ENCODE measurements around the gene CAPN5.

The CAPN5 gene

DNA sequence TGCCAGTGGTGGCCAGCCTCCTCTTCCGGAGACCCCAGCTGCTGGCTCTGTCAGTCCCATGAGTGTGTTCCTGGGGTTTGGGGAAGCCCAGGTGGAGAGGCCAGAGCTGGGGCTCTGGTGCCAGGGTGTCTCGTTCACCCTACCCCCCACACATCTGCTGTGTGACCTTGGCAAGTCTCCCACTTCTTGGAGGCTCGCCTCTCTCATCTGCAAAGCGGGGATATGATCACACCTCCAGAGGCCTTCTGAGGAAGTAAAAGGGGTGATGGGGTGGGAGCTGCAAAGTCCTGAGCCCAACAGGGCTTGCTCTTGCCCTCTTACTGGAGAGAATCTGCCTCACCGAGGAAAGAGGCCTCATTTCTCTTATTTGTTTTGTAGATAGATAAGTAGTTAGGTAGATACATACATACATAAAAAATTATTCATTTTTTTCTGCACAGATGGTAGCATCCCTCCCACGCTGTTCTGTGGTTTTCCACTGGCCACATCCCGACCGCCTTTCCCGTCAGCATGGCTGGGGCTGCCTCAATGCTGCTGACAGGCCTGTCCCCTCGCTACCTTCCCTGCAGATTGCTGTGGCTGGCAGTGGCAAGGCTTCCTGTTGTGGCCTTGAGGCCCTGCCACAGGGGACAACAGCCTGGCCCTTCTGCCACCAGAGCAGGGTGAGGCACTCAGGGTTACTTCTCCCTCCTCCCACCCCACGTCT, 85.2 kb downstream of the CAPN5 start:
- no peaks in the 10 kb centered on the region for H3K9me2 ChIP-seq (replicated peaks; ENCODE audit: control insufficient read depth, low read length)
- no peaks in the 10 kb centered on the region for H3K36me3 ChIP-seq (ENCODE audit: control insufficient read depth, low read length)
- no peak overlapping the region for H3K27ac ChIP-seq (ENCODE audit: low read depth, low read length)
- H3K79me2 ChIP-seq (ENCODE audit: control insufficient read depth, low read length): no peaks in the 10 kb centered on the region
- H3F3A ChIP-seq (ENCODE audit: control insufficient read depth, insufficient read depth): no peaks in the 10 kb centered on the region
- no peak for TF ChIP-seq EZH2phosphoT487 (IDR thresholded peaks at IDR 0.05; ENCODE audit: borderline replicate concordance, low read length)
- TF ChIP-seq, protein P1, sequence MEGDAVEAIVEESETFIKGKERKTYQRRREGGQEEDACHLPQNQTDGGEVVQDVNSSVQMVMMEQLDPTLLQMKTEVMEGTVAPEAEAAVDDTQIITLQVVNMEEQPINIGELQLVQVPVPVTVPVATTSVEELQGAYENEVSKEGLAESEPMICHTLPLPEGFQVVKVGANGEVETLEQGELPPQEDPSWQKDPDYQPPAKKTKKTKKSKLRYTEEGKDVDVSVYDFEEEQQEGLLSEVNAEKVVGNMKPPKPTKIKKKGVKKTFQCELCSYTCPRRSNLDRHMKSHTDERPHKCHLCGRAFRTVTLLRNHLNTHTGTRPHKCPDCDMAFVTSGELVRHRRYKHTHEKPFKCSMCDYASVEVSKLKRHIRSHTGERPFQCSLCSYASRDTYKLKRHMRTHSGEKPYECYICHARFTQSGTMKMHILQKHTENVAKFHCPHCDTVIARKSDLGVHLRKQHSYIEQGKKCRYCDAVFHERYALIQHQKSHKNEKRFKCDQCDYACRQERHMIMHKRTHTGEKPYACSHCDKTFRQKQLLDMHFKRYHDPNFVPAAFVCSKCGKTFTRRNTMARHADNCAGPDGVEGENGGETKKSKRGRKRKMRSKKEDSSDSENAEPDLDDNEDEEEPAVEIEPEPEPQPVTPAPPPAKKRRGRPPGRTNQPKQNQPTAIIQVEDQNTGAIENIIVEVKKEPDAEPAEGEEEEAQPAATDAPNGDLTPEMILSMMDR (IDR thresholded peaks at IDR 0.05; ENCODE audit: low read depth, low read length, poor library complexity, severe bottlenecking): no peak
- no peaks in the 10 kb centered on the region for H4K20me1 ChIP-seq (ENCODE audit: control insufficient read depth, insufficient read depth, low read depth, low read length)
- H3K4me3 ChIP-seq (ENCODE audit: low read length): no peak overlapping the region
- H3K9me3 ChIP-seq (ENCODE audit: control insufficient read depth, insufficient read depth, low read length): no peaks in the 10 kb centered on the region
- H3K27me3 ChIP-seq (ENCODE audit: control insufficient read depth, low read length): peaks cover 10% of the 10 kb centered on the region
- H3K4me2 ChIP-seq (ENCODE audit: low read length): no peak overlapping the region
- H3K4me1 ChIP-seq (ENCODE audit: control insufficient read depth, low read length): no peaks in the 10 kb centered on the region

DNA sequence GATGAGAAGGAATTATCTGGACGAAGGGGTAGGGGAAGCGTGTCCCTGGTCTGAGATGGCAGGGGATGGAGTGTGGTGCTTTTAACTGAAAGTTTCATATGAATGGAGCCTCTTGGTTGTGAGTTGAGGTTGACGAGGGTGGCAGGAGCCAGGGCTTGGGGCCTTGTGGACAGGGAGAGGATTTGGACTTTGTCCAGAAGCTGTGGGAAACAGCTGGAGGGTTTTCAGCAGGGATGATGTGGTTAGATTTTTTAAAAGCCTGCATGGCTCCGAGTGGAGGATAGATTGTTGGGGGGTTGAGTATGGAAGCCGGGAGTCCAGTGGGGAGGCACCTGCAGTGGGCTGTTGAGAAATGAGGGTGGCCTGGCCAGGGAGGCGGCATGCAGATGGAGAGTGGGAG, 86.1 kb downstream of the CAPN5 start:
- no peaks in the 10 kb centered on the region for H3K36me3 ChIP-seq (ENCODE audit: control insufficient read depth, low read length)
- no peaks in the 10 kb centered on the region for H3K9me2 ChIP-seq (replicated peaks; ENCODE audit: control insufficient read depth, low read length)
- no peaks in the 10 kb centered on the region for H3F3A ChIP-seq (ENCODE audit: control insufficient read depth, insufficient read depth)
- H3K4me2 ChIP-seq (ENCODE audit: low read length): no peak overlapping the region
- no peaks in the 10 kb centered on the region for H3K9me3 ChIP-seq (ENCODE audit: control insufficient read depth, insufficient read depth, low read length)
- H3K27ac ChIP-seq (ENCODE audit: low read depth, low read length): no peak overlapping the region
- H3K27me3 ChIP-seq (ENCODE audit: control insufficient read depth, low read length): peaks cover 4% of the 10 kb centered on the region; the same call in 1 of the 2 replicates
- H3K4me3 ChIP-seq (ENCODE audit: low read length): no peak overlapping the region
- H3K4me1 ChIP-seq (ENCODE audit: control insufficient read depth, low read length): no peaks in the 10 kb centered on the region
- no peak for TF ChIP-seq EZH2phosphoT487 (IDR thresholded peaks at IDR 0.05; ENCODE audit: borderline replicate concordance, low read length)
- TF ChIP-seq, protein P1 (IDR thresholded peaks at IDR 0.05; ENCODE audit: low read depth, low read length, poor library complexity, severe bottlenecking): no peak
- H4K20me1 ChIP-seq (ENCODE audit: control insufficient read depth, insufficient read depth, low read depth, low read length): no peaks in the 10 kb centered on the region
- H3K79me2 ChIP-seq (ENCODE audit: control insufficient read depth, low read length): no peaks in the 10 kb centered on the region

DNA sequence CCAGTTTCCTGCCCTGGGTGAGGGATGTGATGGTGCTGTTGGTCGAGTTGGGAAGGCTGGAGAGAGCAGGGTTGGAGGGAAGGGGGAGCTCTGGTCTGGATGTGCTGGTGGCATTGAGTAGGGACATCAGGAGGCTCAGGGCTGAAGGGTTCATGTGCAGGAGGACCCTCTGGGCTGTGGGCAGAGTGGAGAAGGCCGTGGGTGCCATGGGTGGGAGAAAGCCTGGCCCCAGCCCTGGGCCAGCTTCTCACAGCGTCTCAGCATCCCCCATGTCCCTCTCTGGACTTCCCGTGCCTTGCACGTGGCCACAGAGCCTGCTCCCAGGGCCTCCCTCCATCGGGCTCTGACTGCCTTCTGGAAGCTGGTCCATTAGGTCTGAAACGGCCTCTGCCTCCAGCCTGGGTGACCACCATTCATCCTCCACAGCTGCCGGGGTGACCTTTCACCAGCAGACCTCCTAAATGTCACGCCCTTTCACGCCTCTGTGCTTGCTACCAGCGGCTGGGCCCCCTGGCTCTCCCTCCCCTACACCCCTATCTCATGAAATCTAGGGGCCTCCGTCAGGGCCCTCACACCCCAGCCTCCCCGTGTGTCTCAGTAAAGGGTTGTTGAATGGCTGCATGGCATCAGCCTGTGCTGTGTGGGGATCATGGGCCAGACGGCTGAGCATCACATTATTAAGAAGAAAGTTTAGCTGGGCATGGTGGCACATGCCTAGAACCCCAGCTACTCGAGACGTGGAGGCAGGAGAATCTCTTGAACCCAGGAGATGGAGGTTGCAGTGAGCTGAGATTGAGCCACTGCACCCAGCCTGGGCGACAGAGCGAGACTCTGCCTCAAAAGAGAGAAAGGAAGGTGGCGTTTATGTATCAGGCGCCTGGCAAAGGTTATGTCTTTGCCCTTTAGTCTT, 86.8 kb downstream of the CAPN5 start:
- Histone ChIP-seq H3K4me2 (ENCODE audit: low read length) (no peak overlapping the region), H3K27me3 (ENCODE audit: control insufficient read depth, low read length) (peaks cover 4% of the 10 kb centered on the region; the same call in 1 of the 2 replicates), H4K20me1 (ENCODE audit: control insufficient read depth, insufficient read depth, low read depth, low read length) (no peaks in the 10 kb centered on the region), H3K4me3 (ENCODE audit: low read length) (no peak overlapping the region), H3K4me1 (ENCODE audit: control insufficient read depth, low read length) (no peaks in the 10 kb centered on the region), H3K9me3 (ENCODE audit: control insufficient read depth, insufficient read depth, low read length) (no peaks in the 10 kb centered on the region), H3K9me2 (replicated peaks; ENCODE audit: control insufficient read depth, low read length) (no peaks in the 10 kb centered on the region), H3K79me2 (ENCODE audit: control insufficient read depth, low read length) (no peaks in the 10 kb centered on the region), H3K27ac (ENCODE audit: low read depth, low read length) (no peak overlapping the region), H3F3A (ENCODE audit: control insufficient read depth, insufficient read depth) (no peaks in the 10 kb centered on the region), H3K36me3 (ENCODE audit: control insufficient read depth, low read length) (no peaks in the 10 kb centered on the region)
- TF ChIP-seq EZH2phosphoT487 (IDR thresholded peaks at IDR 0.05; ENCODE audit: borderline replicate concordance, low read length): no peak
- TF ChIP-seq, protein P1 (IDR thresholded peaks at IDR 0.05; ENCODE audit: low read depth, low read length, poor library complexity, severe bottlenecking): no peak
